ENCODE measurements around the gene SLCO4C1. TPM values are rescaled to one million over a fixed set of nuclear protein-coding genes. Genes with fewer than 3 reads are reported as not detected.
A peak's percentile ranks its signal among the peaks of the same experiment; 100 is the strongest.

SLCO4C1 gene
- total and polyA plus RNA-seq, 2 of the 13 experiments (the other 11 are each of a cell fraction or from before 2014, with no cell fraction given) = 1.3 to 7.8 TPM

- TF ChIP-seq ZXDC (CRISPR knock-in tag; IDR thresholded peaks at IDR 0.05) (0 out of 2 replicates have a peak, but pooled peaks have one; percentile 18), PRDM15 (CRISPR knock-in tag; IDR thresholded peaks at IDR 0.05) (peak; percentile 88), PRDM4 (CRISPR knock-in tag; IDR thresholded peaks at IDR 0.05; ENCODE audit: borderline replicate concordance) (no peak), ZNF451 (CRISPR knock-in tag; IDR thresholded peaks at IDR 0.05) (no peak), MAF1 (CRISPR knock-in tag; IDR thresholded peaks at IDR 0.05; ENCODE audit: borderline replicate concordance) (peak; percentile 62; the same call in 1 of the 2 replicates), ZNF780A (CRISPR knock-in tag; IDR thresholded peaks at IDR 0.05) (no peak), ZNF572 (CRISPR knock-in tag; IDR thresholded peaks at IDR 0.05) (no peak), HBP1 (CRISPR knock-in tag; IDR thresholded peaks at IDR 0.05; ENCODE audit: low read depth) (no peak), GATAD1 (CRISPR knock-in tag; IDR thresholded peaks at IDR 0.05) (no peak; the same call in 1 of the 2 replicates), ZNF547 (CRISPR knock-in tag; IDR thresholded peaks at IDR 0.05) (peak; percentile 89), AFF4 (CRISPR knock-in tag; IDR thresholded peaks at IDR 0.05) (no peak), EP300 (IDR thresholded peaks at IDR 0.05; ENCODE audit: low read depth in 2 of 2, low read length in 2 of 2) (peak in 1 of 2 experiments; percentile 19; a peak in 1 of 4 replicates), EP300 (CRISPR knock-in tag; IDR thresholded peaks at IDR 0.05; ENCODE audit: borderline replicate concordance) (no peak)
Observed at GRCh38 chr5:102296178-102296817, at the start of gene SLCO4C1 (continued).
